22Rv1 (cell line): ENCODE data around the gene OR8B3.

Experiments used
- ZFX ChIP-seq: fragments of 450-650 bp; IDR thresholded peaks from 2 replicates; pipeline ENCODE4 v1.6.1; 2017; ENCODE audit warnings: antibody characterized with exemption, borderline replicate concordance
- TF ChIP-seq, protein P1 (sequence below): fragments of 450-650 bp; IDR thresholded peaks from 2 replicates; pipeline ENCODE4 v1.5.1; 2017; ENCODE audit warnings: mild to moderate bottlenecking

DNA sequence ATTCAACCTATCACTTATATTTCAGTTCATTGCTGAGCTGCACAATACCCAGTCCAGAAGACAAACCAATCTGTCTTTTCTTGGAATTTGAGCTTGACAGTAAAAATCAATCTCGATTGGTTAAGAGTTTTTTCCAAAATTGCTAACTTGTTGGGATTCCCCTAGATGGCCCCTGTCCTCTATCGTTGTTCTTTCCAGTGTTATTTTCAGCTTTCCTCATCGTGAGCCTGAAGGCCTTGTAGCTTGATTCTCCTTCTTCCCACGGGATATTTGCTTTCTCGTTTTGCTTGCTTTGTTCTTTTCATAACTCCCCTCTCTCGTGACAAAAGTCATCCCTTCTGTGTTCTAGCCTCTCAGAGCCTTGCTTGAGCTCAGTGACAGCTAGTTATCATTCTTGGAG, 43.6 kb upstream of the OR8B3 start:
- TF ChIP-seq, protein P1, sequence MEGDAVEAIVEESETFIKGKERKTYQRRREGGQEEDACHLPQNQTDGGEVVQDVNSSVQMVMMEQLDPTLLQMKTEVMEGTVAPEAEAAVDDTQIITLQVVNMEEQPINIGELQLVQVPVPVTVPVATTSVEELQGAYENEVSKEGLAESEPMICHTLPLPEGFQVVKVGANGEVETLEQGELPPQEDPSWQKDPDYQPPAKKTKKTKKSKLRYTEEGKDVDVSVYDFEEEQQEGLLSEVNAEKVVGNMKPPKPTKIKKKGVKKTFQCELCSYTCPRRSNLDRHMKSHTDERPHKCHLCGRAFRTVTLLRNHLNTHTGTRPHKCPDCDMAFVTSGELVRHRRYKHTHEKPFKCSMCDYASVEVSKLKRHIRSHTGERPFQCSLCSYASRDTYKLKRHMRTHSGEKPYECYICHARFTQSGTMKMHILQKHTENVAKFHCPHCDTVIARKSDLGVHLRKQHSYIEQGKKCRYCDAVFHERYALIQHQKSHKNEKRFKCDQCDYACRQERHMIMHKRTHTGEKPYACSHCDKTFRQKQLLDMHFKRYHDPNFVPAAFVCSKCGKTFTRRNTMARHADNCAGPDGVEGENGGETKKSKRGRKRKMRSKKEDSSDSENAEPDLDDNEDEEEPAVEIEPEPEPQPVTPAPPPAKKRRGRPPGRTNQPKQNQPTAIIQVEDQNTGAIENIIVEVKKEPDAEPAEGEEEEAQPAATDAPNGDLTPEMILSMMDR, result no peak
- TF ChIP-seq ZFX, result no peak
